GM23338 (cell line): ENCODE measurements around the gene SFTPD. TPM values are rescaled to one million over a fixed set of nuclear protein-coding genes. Genes with fewer than 3 reads are reported as not detected.

Experiments used
- ATAC-seq: fragments of 200-7000 bp; cut with Tn5 transposase; 3 replicates; pipeline ENCODE4 v1.9.1; 2020
- DNase-seq: peaks from one replicate; pipeline ENCODE4 v3.0.0-alpha.2; 2015; ENCODE audit warnings: low spot score
- H2AFZ ChIP-seq: fragments of 200-600 bp; sonication (generic); 2 replicates; pipeline ENCODE4 v1.8.0; 2016; ENCODE audit warnings: antibody characterized with exemption, mild to moderate bottlenecking, moderate library complexity
- H3F3A ChIP-seq: fragments of 200-600 bp; sonication (generic); replicated peaks from 2 replicates; pipeline ENCODE4 v1.8.0; 2017; ENCODE audit warnings: antibody characterized with exemption, mixed run types, low read depth
- H3K27ac ChIP-seq: fragments of 200-600 bp; sonication (generic); 2 replicates; pipeline ENCODE4 v1.6.1; 2016; ENCODE audit warnings: low read depth
- H3K27me3 ChIP-seq: fragments of 200-600 bp; sonication (generic); 2 replicates; pipeline ENCODE4 v1.8.0; 2016; ENCODE audit warnings: mild to moderate bottlenecking, mixed run types, moderate library complexity; ENCODE audit not compliant: insufficient read depth
- H3K36me3 ChIP-seq: fragments of 200-600 bp; sonication (generic); 2 replicates; pipeline ENCODE4 v1.8.0; 2016; ENCODE audit warnings: mild to moderate bottlenecking; ENCODE audit not compliant: insufficient read depth
- H3K4me1 ChIP-seq: fragments of 200-600 bp; sonication (generic); 2 replicates; pipeline ENCODE4 v1.8.0; 2016; ENCODE audit warnings: mild to moderate bottlenecking, moderate library complexity; ENCODE audit not compliant: insufficient read depth
- H3K4me2 ChIP-seq: fragments of 200-600 bp; sonication (generic); 2 replicates; pipeline ENCODE4 v1.7.1; 2017; ENCODE audit warnings: mixed run types
- H3K4me3 ChIP-seq: fragments of 200-600 bp; sonication (generic); 2 replicates; pipeline ENCODE4 v1.6.1; 2016; ENCODE audit warnings: mixed run types
- H3K79me2 ChIP-seq: fragments of 200-600 bp; sonication (generic); replicated peaks from 2 replicates; pipeline ENCODE4 v1.8.0; 2017; ENCODE audit warnings: mild to moderate bottlenecking; ENCODE audit not compliant: insufficient read depth
- H3K9me2 ChIP-seq: fragments of 200-600 bp; sonication (generic); 2 replicates; pipeline ENCODE4 v1.8.0; 2017; ENCODE audit not compliant: insufficient read depth
- H4K20me1 ChIP-seq: fragments of 200-600 bp; sonication (generic); replicated peaks from 2 replicates; pipeline ENCODE4 v1.8.0; 2017; ENCODE audit warnings: mild to moderate bottlenecking; ENCODE audit not compliant: insufficient read depth
- H3K27ac Mint-ChIP-seq: 2 replicates; pipeline ENCODE4 v1.8.0; 2020; ENCODE audit warnings: inconsistent platforms, mild to moderate bottlenecking, moderate library complexity, mixed read lengths
- H3K27me3 Mint-ChIP-seq: 3 replicates; pipeline ENCODE4 v1.8.0; 2022; ENCODE audit warnings: low read depth, mild to moderate bottlenecking, moderate library complexity, mixed read lengths, inconsistent platforms; ENCODE audit not compliant: insufficient read depth, poor library complexity
- H3K36me3 Mint-ChIP-seq: 3 replicates; pipeline ENCODE4 v1.8.0; 2021; ENCODE audit warnings: low read depth, mild to moderate bottlenecking, inconsistent platforms, moderate library complexity, mixed read lengths
- H3K4me1 Mint-ChIP-seq: 3 replicates; pipeline ENCODE4 v1.8.0; 2020; ENCODE audit warnings: mild to moderate bottlenecking, inconsistent platforms, mixed read lengths
- H3K4me3 Mint-ChIP-seq: 3 replicates; pipeline ENCODE4 v1.8.0; 2021; ENCODE audit warnings: moderate library complexity, mild to moderate bottlenecking, inconsistent platforms, mixed read lengths
- H3K9me3 Mint-ChIP-seq: 3 replicates; pipeline ENCODE4 v1.8.0; 2020; ENCODE audit warnings: moderate library complexity, mild to moderate bottlenecking, inconsistent platforms, mixed read lengths
- CREB1 ChIP-seq: fragments of 250-450 bp; sonication (Bioruptor Pico); IDR thresholded peaks from 2 replicates; pipeline ENCODE4 v1.5.0; 2020; ENCODE audit warnings: low read depth, mild to moderate bottlenecking, moderate library complexity
- EZH2 ChIP-seq: fragments of 200-600 bp; sonication (generic); IDR thresholded peaks from one replicate; pipeline ENCODE4 v1.8.0; 2017; ENCODE audit warnings: antibody characterized with exemption, mild to moderate bottlenecking, low read depth; ENCODE audit not compliant: unreplicated experiment
- EZH2phosphoT487 ChIP-seq: fragments of 200-600 bp; sonication (generic); IDR thresholded peaks from one replicate; pipeline ENCODE4 v1.8.1; 2018; ENCODE audit warnings: antibody characterized with exemption; ENCODE audit not compliant: unreplicated experiment
- JUNB ChIP-seq: IDR thresholded peaks from one replicate; pipeline ENCODE4 v1.6.1; 2016; ENCODE audit warnings: antibody characterized with exemption; ENCODE audit not compliant: unreplicated experiment
- NANOG ChIP-seq: IDR thresholded peaks from 2 replicates; pipeline ENCODE4 v1.6.1; 2016; ENCODE audit warnings: antibody characterized with exemption, borderline replicate concordance
- POLR2AphosphoS5 ChIP-seq: IDR thresholded peaks from 2 replicates; pipeline ENCODE4 v1.6.1; 2016; ENCODE audit warnings: antibody characterized with exemption, low read depth
- STAT1 ChIP-seq: IDR thresholded peaks from one replicate; pipeline ENCODE4 v1.6.1; 2016; ENCODE audit warnings: antibody characterized with exemption; ENCODE audit not compliant: unreplicated experiment
- ZNF114 ChIP-seq: fragments of 250-450 bp; sonication (Bioruptor Pico); IDR thresholded peaks from 2 replicates; pipeline ENCODE4 v1.5.0; 2020; ENCODE audit warnings: mild to moderate bottlenecking, moderate library complexity
- ZNF331 ChIP-seq: fragments of 250-450 bp; sonication (Bioruptor Pico); IDR thresholded peaks from 2 replicates; pipeline ENCODE4 v1.5.0; 2020; ENCODE audit warnings: low read depth, mild to moderate bottlenecking, moderate library complexity
- polyA plus RNA-seq: library from polyadenylated mRNA; unstranded; fragments of >200 nt; fragmentation: Nextera tagmentation; extraction: Ambion mirVana; gene quantifications from 2 replicates; pipeline ENCODE4 v1.2.1, GENCODE V29; 2016
- total RNA-seq: library from RNA; depleted of rRNA; stranded (reverse); fragments of >200 nt; shearing (Covaris generic); gene quantifications from 2 replicates; pipeline ENCODE4 v1.2.3, GENCODE V29; 2014
- TF ChIP-seq, protein P1 (sequence below): fragments of 250-450 bp; sonication (Bioruptor Pico); IDR thresholded peaks from 2 replicates; pipeline ENCODE4 v1.5.0; 2020; ENCODE audit warnings: mild to moderate bottlenecking, moderate library complexity
- TF ChIP-seq, protein P2 (sequence below), 2 experiments: fragments of 200-600 bp in 1 of 2; sonication (generic) in 1 of 2; conservative IDR thresholded peaks; 2 replicates each; pipeline versions ENCODE4 v1.5.1 to v1.6.1; 2016 to 2017; ENCODE audit warnings: antibody characterized with exemption in 2 of 2, low read depth in 2 of 2, mild to moderate bottlenecking in 2 of 2, moderate library complexity in 1 of 2
- TF ChIP-seq, protein P3 (sequence below): IDR thresholded peaks from 2 replicates; pipeline ENCODE4 v1.6.1; 2016; ENCODE audit warnings: antibody characterized with exemption
- TF ChIP-seq, protein P4 (sequence below): IDR thresholded peaks from one replicate; pipeline ENCODE4 v1.6.1; 2018; ENCODE audit warnings: antibody characterized with exemption; ENCODE audit not compliant: unreplicated experiment

The SFTPD gene
- total and polyA plus RNA-seq, 2 experiments from 2014 or later: not detected

DNA sequence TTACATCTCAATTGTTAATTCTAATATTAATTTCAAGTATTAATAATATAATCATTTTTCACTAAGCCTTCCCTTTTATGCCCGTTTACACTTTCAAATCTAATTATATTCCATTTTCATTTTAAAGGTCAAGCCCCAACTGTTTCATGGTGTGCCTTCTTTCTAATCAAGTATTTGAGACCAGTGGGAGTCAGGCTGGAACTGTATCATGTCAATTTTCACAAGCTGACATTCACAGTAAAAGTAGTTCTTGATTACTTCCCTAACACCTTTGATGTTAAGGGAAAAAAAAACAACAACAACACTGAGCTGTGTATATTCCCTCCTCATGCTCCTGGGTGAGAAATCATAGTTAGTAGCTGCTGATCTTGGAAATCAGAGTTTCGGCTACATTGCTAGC lies 38.1 kb downstream of the SFTPD start:
- Histone ChIP-seq H3K27me3 (peaks cover 8% of the 10 kb centered on the region), H3K4me3 (no peak overlapping the region), H3K27ac (no peak overlapping the region), H3K4me1 (no peaks in the 10 kb centered on the region), H3K4me2 (no peak overlapping the region), H2AFZ (no peak overlapping the region), H3K36me3 (no peaks in the 10 kb centered on the region), H3F3A (no peaks in the 10 kb centered on the region), H3K79me2 (no peaks in the 10 kb centered on the region), H4K20me1 (no peaks in the 10 kb centered on the region), H3K9me2 (no peaks in the 10 kb centered on the region)
- DNase-seq (no peak), ATAC-seq (no peak)
- H3K27me3 Mint-ChIP-seq: no peaks in the 10 kb centered on the region
- no peaks in the 10 kb centered on the region for H3K9me3 Mint-ChIP-seq
- no peak overlapping the region for H3K4me3 Mint-ChIP-seq
- TF ChIP-seq, protein P1, sequence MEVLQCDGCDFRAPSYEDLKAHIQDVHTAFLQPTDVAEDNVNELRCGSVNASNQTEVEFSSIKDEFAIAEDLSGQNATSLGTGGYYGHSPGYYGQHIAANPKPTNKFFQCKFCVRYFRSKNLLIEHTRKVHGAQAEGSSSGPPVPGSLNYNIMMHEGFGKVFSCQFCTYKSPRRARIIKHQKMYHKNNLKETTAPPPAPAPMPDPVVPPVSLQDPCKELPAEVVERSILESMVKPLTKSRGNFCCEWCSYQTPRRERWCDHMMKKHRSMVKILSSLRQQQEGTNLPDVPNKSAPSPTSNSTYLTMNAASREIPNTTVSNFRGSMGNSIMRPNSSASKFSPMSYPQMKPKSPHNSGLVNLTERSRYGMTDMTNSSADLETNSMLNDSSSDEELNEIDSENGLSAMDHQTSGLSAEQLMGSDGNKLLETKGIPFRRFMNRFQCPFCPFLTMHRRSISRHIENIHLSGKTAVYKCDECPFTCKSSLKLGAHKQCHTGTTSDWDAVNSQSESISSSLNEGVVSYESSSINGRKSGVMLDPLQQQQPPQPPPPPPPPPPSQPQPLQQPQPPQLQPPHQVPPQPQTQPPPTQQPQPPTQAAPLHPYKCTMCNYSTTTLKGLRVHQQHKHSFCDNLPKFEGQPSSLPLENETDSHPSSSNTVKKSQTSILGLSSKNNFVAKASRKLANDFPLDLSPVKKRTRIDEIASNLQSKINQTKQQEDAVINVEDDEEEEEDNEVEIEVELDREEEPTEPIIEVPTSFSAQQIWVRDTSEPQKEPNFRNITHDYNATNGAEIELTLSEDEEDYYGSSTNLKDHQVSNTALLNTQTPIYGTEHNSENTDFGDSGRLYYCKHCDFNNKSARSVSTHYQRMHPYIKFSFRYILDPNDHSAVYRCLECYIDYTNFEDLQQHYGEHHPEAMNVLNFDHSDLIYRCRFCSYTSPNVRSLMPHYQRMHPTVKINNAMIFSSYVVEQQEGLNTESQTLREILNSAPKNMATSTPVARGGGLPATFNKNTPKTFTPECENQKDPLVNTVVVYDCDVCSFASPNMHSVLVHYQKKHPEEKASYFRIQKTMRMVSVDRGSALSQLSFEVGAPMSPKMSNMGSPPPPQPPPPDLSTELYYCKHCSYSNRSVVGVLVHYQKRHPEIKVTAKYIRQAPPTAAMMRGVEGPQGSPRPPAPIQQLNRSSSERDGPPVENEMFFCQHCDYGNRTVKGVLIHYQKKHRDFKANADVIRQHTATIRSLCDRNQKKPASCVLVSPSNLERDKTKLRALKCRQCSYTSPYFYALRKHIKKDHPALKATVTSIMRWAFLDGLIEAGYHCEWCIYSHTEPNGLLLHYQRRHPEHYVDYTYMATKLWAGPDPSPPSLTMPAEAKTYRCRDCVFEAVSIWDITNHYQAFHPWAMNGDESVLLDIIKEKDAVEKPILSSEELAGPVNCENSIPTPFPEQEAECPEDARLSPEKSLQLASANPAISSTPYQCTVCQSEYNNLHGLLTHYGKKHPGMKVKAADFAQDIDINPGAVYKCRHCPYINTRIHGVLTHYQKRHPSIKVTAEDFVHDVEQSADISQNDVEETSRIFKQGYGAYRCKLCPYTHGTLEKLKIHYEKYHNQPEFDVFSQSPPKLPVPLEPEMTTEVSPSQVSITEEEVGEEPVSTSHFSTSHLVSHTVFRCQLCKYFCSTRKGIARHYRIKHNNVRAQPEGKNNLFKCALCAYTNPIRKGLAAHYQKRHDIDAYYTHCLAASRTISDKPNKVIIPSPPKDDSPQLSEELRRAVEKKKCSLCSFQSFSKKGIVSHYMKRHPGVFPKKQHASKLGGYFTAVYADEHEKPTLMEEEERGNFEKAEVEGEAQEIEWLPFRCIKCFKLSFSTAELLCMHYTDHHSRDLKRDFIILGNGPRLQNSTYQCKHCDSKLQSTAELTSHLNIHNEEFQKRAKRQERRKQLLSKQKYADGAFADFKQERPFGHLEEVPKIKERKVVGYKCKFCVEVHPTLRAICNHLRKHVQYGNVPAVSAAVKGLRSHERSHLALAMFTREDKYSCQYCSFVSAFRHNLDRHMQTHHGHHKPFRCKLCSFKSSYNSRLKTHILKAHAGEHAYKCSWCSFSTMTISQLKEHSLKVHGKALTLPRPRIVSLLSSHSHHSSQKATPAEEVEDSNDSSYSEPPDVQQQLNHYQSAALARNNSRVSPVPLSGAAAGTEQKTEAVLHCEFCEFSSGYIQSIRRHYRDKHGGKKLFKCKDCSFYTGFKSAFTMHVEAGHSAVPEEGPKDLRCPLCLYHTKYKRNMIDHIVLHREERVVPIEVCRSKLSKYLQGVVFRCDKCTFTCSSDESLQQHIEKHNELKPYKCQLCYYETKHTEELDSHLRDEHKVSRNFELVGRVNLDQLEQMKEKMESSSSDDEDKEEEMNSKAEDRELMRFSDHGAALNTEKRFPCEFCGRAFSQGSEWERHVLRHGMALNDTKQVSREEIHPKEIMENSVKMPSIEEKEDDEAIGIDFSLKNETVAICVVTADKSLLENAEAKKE (CRISPR knock-in tag): no peak
- TF ChIP-seq, protein P2, sequence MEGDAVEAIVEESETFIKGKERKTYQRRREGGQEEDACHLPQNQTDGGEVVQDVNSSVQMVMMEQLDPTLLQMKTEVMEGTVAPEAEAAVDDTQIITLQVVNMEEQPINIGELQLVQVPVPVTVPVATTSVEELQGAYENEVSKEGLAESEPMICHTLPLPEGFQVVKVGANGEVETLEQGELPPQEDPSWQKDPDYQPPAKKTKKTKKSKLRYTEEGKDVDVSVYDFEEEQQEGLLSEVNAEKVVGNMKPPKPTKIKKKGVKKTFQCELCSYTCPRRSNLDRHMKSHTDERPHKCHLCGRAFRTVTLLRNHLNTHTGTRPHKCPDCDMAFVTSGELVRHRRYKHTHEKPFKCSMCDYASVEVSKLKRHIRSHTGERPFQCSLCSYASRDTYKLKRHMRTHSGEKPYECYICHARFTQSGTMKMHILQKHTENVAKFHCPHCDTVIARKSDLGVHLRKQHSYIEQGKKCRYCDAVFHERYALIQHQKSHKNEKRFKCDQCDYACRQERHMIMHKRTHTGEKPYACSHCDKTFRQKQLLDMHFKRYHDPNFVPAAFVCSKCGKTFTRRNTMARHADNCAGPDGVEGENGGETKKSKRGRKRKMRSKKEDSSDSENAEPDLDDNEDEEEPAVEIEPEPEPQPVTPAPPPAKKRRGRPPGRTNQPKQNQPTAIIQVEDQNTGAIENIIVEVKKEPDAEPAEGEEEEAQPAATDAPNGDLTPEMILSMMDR (conservative IDR thresholded peaks at IDR 0.05; ENCODE audit: low read depth in 2 of 2): no peak
- no peak for TF ChIP-seq STAT1
- TF ChIP-seq CREB1: no peak
- no peak for TF ChIP-seq ZNF114 (CRISPR knock-in tag)
- TF ChIP-seq EZH2: no peak
- no peak for TF ChIP-seq JUNB
- TF ChIP-seq EZH2phosphoT487: no peak
- no peak for TF ChIP-seq POLR2AphosphoS5
- TF ChIP-seq, protein P3, sequence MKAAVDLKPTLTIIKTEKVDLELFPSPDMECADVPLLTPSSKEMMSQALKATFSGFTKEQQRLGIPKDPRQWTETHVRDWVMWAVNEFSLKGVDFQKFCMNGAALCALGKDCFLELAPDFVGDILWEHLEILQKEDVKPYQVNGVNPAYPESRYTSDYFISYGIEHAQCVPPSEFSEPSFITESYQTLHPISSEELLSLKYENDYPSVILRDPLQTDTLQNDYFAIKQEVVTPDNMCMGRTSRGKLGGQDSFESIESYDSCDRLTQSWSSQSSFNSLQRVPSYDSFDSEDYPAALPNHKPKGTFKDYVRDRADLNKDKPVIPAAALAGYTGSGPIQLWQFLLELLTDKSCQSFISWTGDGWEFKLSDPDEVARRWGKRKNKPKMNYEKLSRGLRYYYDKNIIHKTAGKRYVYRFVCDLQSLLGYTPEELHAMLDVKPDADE: no peak
- TF ChIP-seq ZNF331 (CRISPR knock-in tag): no peak
- TF ChIP-seq, protein P4, sequence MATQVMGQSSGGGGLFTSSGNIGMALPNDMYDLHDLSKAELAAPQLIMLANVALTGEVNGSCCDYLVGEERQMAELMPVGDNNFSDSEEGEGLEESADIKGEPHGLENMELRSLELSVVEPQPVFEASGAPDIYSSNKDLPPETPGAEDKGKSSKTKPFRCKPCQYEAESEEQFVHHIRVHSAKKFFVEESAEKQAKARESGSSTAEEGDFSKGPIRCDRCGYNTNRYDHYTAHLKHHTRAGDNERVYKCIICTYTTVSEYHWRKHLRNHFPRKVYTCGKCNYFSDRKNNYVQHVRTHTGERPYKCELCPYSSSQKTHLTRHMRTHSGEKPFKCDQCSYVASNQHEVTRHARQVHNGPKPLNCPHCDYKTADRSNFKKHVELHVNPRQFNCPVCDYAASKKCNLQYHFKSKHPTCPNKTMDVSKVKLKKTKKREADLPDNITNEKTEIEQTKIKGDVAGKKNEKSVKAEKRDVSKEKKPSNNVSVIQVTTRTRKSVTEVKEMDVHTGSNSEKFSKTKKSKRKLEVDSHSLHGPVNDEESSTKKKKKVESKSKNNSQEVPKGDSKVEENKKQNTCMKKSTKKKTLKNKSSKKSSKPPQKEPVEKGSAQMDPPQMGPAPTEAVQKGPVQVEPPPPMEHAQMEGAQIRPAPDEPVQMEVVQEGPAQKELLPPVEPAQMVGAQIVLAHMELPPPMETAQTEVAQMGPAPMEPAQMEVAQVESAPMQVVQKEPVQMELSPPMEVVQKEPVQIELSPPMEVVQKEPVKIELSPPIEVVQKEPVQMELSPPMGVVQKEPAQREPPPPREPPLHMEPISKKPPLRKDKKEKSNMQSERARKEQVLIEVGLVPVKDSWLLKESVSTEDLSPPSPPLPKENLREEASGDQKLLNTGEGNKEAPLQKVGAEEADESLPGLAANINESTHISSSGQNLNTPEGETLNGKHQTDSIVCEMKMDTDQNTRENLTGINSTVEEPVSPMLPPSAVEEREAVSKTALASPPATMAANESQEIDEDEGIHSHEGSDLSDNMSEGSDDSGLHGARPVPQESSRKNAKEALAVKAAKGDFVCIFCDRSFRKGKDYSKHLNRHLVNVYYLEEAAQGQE: no peak
- TF ChIP-seq NANOG: no peak
- no peak overlapping the region for H3K27ac Mint-ChIP-seq
- no peaks in the 10 kb centered on the region for H3K36me3 Mint-ChIP-seq
- H3K4me1 Mint-ChIP-seq: no peaks in the 10 kb centered on the region
